H9 (cell line): ENCODE data around the gene SPECC1L. TPM values are rescaled to one million over a fixed set of nuclear protein-coding genes. Genes with fewer than 3 reads are reported as not detected.

Experiments used
- DNase-seq: peaks from one replicate; pipeline ENCODE4 v3.0.0-alpha.2; 2017
- H2AFZ ChIP-seq: one replicate; pipeline ENCODE4 v1.6.1; 2013; ENCODE audit warnings: mild to moderate bottlenecking, low read length, control low read depth, moderate library complexity
- H2AK5ac ChIP-seq: 2 replicates; pipeline ENCODE4 v1.6.1; 2013; ENCODE audit warnings: low read length, control low read depth, mixed read lengths; ENCODE audit not compliant: insufficient read length
- H2BK120ac ChIP-seq: one replicate; pipeline ENCODE4 v1.6.1; 2013; ENCODE audit warnings: low read depth, mild to moderate bottlenecking, low read length, control low read depth, inconsistent platforms; ENCODE audit not compliant: poor library complexity, severe bottlenecking
- H2BK12ac ChIP-seq: 2 replicates; pipeline ENCODE4 v1.6.1; 2013; ENCODE audit warnings: low read length, control low read depth, mixed read lengths, low read depth; ENCODE audit not compliant: insufficient read length
- H2BK15ac ChIP-seq: 2 replicates; pipeline ENCODE4 v1.6.1; 2013; ENCODE audit warnings: low read depth, low read length, control low read depth
- H2BK20ac ChIP-seq: one replicate; pipeline ENCODE4 v1.6.1; 2013; ENCODE audit warnings: low read depth, mild to moderate bottlenecking, low read length, control low read depth, inconsistent platforms; ENCODE audit not compliant: poor library complexity, severe bottlenecking
- H2BK5ac ChIP-seq: 2 replicates; pipeline ENCODE4 v1.6.1; 2013; ENCODE audit warnings: low read length, control low read depth, mixed read lengths; ENCODE audit not compliant: insufficient read length
- H3K14ac ChIP-seq: 2 replicates; pipeline ENCODE4 v1.6.1; 2013; ENCODE audit warnings: low read length, control low read depth; ENCODE audit not compliant: insufficient read depth
- H3K18ac ChIP-seq: 2 replicates; pipeline ENCODE4 v1.6.1; 2013; ENCODE audit warnings: low read depth, mild to moderate bottlenecking, mixed read lengths, low read length, control low read depth; ENCODE audit not compliant: insufficient read length
- H3K23ac ChIP-seq: 2 replicates; pipeline ENCODE4 v1.6.1; 2013; ENCODE audit warnings: low read length, control low read depth, mixed read lengths, low read depth; ENCODE audit not compliant: insufficient read length
- H3K23me2 ChIP-seq: 2 replicates; pipeline ENCODE4 v1.6.1; 2013; ENCODE audit warnings: low read depth, mild to moderate bottlenecking, mixed read lengths, low read length, control low read depth; ENCODE audit not compliant: insufficient read length, poor library complexity, severe bottlenecking
- H3K27ac ChIP-seq: 2 replicates; pipeline ENCODE4 v1.5.1; 2013; ENCODE audit warnings: low read length, control low read depth, mixed read lengths, low read depth; ENCODE audit not compliant: insufficient read length
- H3K27me3 ChIP-seq: 2 replicates; pipeline ENCODE4 v1.6.1; 2013; ENCODE audit warnings: low read length, control low read depth, inconsistent platforms; ENCODE audit not compliant: insufficient read depth
- H3K4ac ChIP-seq: 2 replicates; pipeline ENCODE4 v1.6.1; 2013; ENCODE audit warnings: low read depth, mild to moderate bottlenecking, control low read depth, inconsistent platforms, low read length, moderate library complexity
- H3K4me1 ChIP-seq: 2 replicates; pipeline ENCODE4 v1.6.1; 2013; ENCODE audit warnings: low read length, control low read depth, inconsistent platforms; ENCODE audit not compliant: insufficient read depth
- H3K4me2 ChIP-seq: 2 replicates; pipeline ENCODE4 v1.6.1; 2013; ENCODE audit warnings: low read length, control low read depth, mixed read lengths; ENCODE audit not compliant: insufficient read length, insufficient read depth
- H3K56ac ChIP-seq: 2 replicates; pipeline ENCODE4 v1.6.1; 2013; ENCODE audit warnings: low read depth, mild to moderate bottlenecking, mixed read lengths, low read length, control low read depth; ENCODE audit not compliant: insufficient read length
- H3K79me1 ChIP-seq: 2 replicates; pipeline ENCODE4 v1.6.1; 2013; ENCODE audit warnings: low read depth, mild to moderate bottlenecking, moderate library complexity, low read length, control low read depth, inconsistent platforms; ENCODE audit not compliant: insufficient read depth, poor library complexity, severe bottlenecking
- H3K79me2 ChIP-seq: 2 replicates; pipeline ENCODE4 v1.6.1; 2013; ENCODE audit warnings: low read length, control low read depth, inconsistent platforms; ENCODE audit not compliant: insufficient read depth
- H3K9ac ChIP-seq: 2 replicates; pipeline ENCODE4 v1.6.1; 2013; ENCODE audit warnings: low read length, control low read depth, mixed read lengths; ENCODE audit not compliant: insufficient read length; ENCODE audit errors: extremely low read depth
- H3K9me3 ChIP-seq: one replicate; pipeline ENCODE4 v1.6.1; 2013; ENCODE audit warnings: low read depth, low read length, inconsistent platforms; ENCODE audit not compliant: control insufficient read depth
- H3T11ph ChIP-seq: one replicate; pipeline ENCODE4 v1.6.1; 2013; ENCODE audit warnings: mild to moderate bottlenecking, low read length, control low read depth, inconsistent platforms
- H4K20me1 ChIP-seq: one replicate; pipeline ENCODE4 v1.6.1; 2013; ENCODE audit not compliant: control insufficient read depth, insufficient read length, insufficient read depth
- H4K5ac ChIP-seq: 2 replicates; pipeline ENCODE4 v1.6.1; 2013; ENCODE audit warnings: low read depth, mild to moderate bottlenecking, mixed read lengths, low read length, control low read depth; ENCODE audit not compliant: insufficient read length
- H4K8ac ChIP-seq: replicated peaks from 2 replicates; pipeline ENCODE4 v1.6.1; 2013; ENCODE audit warnings: low read length, control low read depth, mixed read lengths, low read depth; ENCODE audit not compliant: insufficient read length
- H4K91ac ChIP-seq: 2 replicates; pipeline ENCODE4 v1.6.1; 2013; ENCODE audit warnings: low read depth, mild to moderate bottlenecking, moderate library complexity, mixed read lengths, low read length, control low read depth; ENCODE audit not compliant: insufficient read length
- H3K27ac Mint-ChIP-seq, 3 experiments: 2 replicates in 2 of 3; 3 replicates in 1 of 3; pipeline ENCODE4 v1.8.0; 2020 to 2021; ENCODE audit warnings: mixed read lengths in 3 of 3, mild to moderate bottlenecking in 1 of 3, moderate library complexity in 1 of 3
- H3K27me3 Mint-ChIP-seq: 2 replicates; pipeline ENCODE4 v1.8.0; 2021; ENCODE audit warnings: low read depth, mild to moderate bottlenecking, moderate library complexity, mixed read lengths
- H3K36me3 Mint-ChIP-seq, 3 experiments: 2 replicates in 2 of 3; 3 replicates in 1 of 3; pipeline ENCODE4 v1.8.0; 2020 to 2021; ENCODE audit warnings: low read depth in 3 of 3, mixed read lengths in 3 of 3; ENCODE audit not compliant: insufficient read depth in 1 of 3
- H3K4me1 Mint-ChIP-seq, 2 experiments: 2 replicates each; pipeline ENCODE4 v1.8.0; 2020; ENCODE audit warnings: mixed read lengths in 2 of 2
- H3K4me3 Mint-ChIP-seq, 2 experiments: 2 replicates in 1 of 2; 3 replicates in 1 of 2; pipeline ENCODE4 v1.8.0; 2020 to 2021; ENCODE audit warnings: mild to moderate bottlenecking in 2 of 2, mixed read lengths in 2 of 2, moderate library complexity in 1 of 2
- H3K9me3 Mint-ChIP-seq, 2 experiments: 2 replicates in 1 of 2; 3 replicates in 1 of 2; pipeline ENCODE4 v1.8.0; 2020; ENCODE audit warnings: mild to moderate bottlenecking in 2 of 2, mixed read lengths in 2 of 2, moderate library complexity in 1 of 2
- CTCF ChIP-seq: fragments of 200-600 bp; sonication (generic); conservative IDR thresholded peaks from 3 replicates; pipeline ENCODE4 v1.8.0; 2021; ENCODE audit warnings: antibody characterized with exemption, mild to moderate bottlenecking
- WGBS: extraction: QIAGEN DNeasy Blood & Tissue Kit; methylation state at CpG from one replicate; pipeline ENCODE4 v1.1.7; 2013; ENCODE audit warnings: missing lambda C conversion rate, low lambda C conversion rate, mixed read lengths; ENCODE audit not compliant: insufficient read length; ENCODE audit errors: extremely low coverage; 5-methylcytosine and 5-hydroxymethylcytosine counted together
- total RNA-seq: library from RNA; stranded (reverse); gene quantifications from 2 replicates; pipeline ENCODE4 v1.2.1, GENCODE V29; 2021

SPECC1L gene
- total RNA-seq, 1 experiment from 2014 or later, result 57.1 TPM

GRCh38 chr22:24405631-24406321 lies 135.1 kb downstream of the SPECC1L start:
- peak overlapping the region in 2 of 3 experiments; percentile 70 to 77; a peak in 2 of 7 replicates for H3K27ac Mint-ChIP-seq
- TF ChIP-seq CTCF, result no peak
- Histone ChIP-seq H2BK120ac (no peak overlapping the region), H3K23ac (no peak overlapping the region), H4K8ac (no peak overlapping the region), H2AFZ (no peak overlapping the region), H3K9ac (no peak overlapping the region), H3K4ac (no peak overlapping the region), H3K79me1 (no peaks in the 10 kb centered on the region), H3K4me2 (no peak overlapping the region), H2BK20ac (no peak overlapping the region), H3K79me2 (no peaks in the 10 kb centered on the region), H3K27me3 (no peaks in the 10 kb centered on the region), H3K56ac (no peak overlapping the region), H3K4me1 (no peaks in the 10 kb centered on the region), H4K5ac (no peak overlapping the region), H2BK15ac (no peak overlapping the region), H4K20me1 (no peaks in the 10 kb centered on the region), H3K9me3 (no peaks in the 10 kb centered on the region), H3K14ac (no peak overlapping the region), H4K91ac (no peak overlapping the region), H2BK12ac (no peak overlapping the region), H3K23me2 (no peaks in the 10 kb centered on the region), H3T11ph (no peak overlapping the region), H2BK5ac (no peak overlapping the region), H3K18ac (no peak overlapping the region), H2AK5ac (no peak overlapping the region), H3K27ac (no peak overlapping the region)
- no peaks in the 10 kb centered on the region for H3K27me3 Mint-ChIP-seq
- H3K36me3 Mint-ChIP-seq, result peaks cover 20 to 41% (median 22%) of the 10 kb centered on the region in 3 experiments
- WGBS, result no CpG with 5 or more reads among the region's 12 CpGs
- peaks cover 15 to 17% of the 10 kb centered on the region in 2 experiments for H3K4me1 Mint-ChIP-seq
- no peak overlapping the region for H3K4me3 Mint-ChIP-seq
- no peak for DNase-seq
- H3K9me3 Mint-ChIP-seq, result no peaks in the 10 kb centered on the region
